Caco-2 (cell line): ENCODE measurements around the gene MAU2. TPM values are rescaled to one million over a fixed set of nuclear protein-coding genes. Genes with fewer than 3 reads are reported as not detected.

Source experiments
- BruUV-seq: library from RNA; stranded (reverse); fragments of 400-500 nt; replicated peaks from 2 replicates; lab custom pipeline; 2021; lab: Mats Ljungman, UMichigan
- CTCF ChIA-PET: fragments of 300-600 bp; sonication (Branson Sonifier 250); formaldehyde crosslinking; loops from one replicate; lab custom pipeline; 2022; ENCODE audit warnings: antibody characterized with exemption; lab: Charles Lee
- POLR2A ChIA-PET: fragments of 300-600 bp; sonication (Branson Sonifier 250); formaldehyde crosslinking; loops from one replicate; lab custom pipeline; 2022; ENCODE audit warnings: antibody characterized with exemption; lab: Charles Lee
- DNase-seq, 2 experiments: peaks; one replicate each; pipeline versions ENCODE4 v3.0.0 to v3.0.0-alpha.2; 2020 to 2022
- H3K27me3 ChIP-seq: replicated peaks from 2 replicates; pipeline ENCODE4 v1.6.0; 2011; ENCODE audit warnings: low read length; ENCODE audit not compliant: control insufficient read depth, insufficient read depth
- H3K36me3 ChIP-seq: 2 replicates; pipeline ENCODE4 v1.5.1; 2011; ENCODE audit warnings: low read length; ENCODE audit not compliant: control insufficient read depth, insufficient read depth
- H3K4me1 ChIP-seq: fragments of 250-450 bp; sonication (Bioruptor Pico); 2 replicates; pipeline ENCODE4 v1.5.1; 2020; ENCODE audit warnings: mild to moderate bottlenecking
- H3K4me3 ChIP-seq: 2 replicates; pipeline ENCODE4 v1.5.1; 2011; ENCODE audit warnings: low read depth, mild to moderate bottlenecking, control low read depth, low read length
- H3K9me3 ChIP-seq: fragments of 250-450 bp; sonication (Bioruptor Pico); 2 replicates; pipeline ENCODE4 v1.5.1; 2020; ENCODE audit warnings: mild to moderate bottlenecking, moderate library complexity
- H3K27ac Mint-ChIP-seq: one replicate; pipeline ENCODE4 v1.8.0; 2022; ENCODE audit warnings: mixed read lengths; ENCODE audit not compliant: unreplicated experiment
- H3K27me3 Mint-ChIP-seq: one replicate; pipeline ENCODE4 v1.8.0; 2022; ENCODE audit warnings: mixed read lengths; ENCODE audit not compliant: insufficient read depth, unreplicated experiment
- H3K36me3 Mint-ChIP-seq: one replicate; pipeline ENCODE4 v1.8.0; 2022; ENCODE audit warnings: mild to moderate bottlenecking, mixed read lengths; ENCODE audit not compliant: insufficient read depth, unreplicated experiment
- H3K4me1 Mint-ChIP-seq: one replicate; pipeline ENCODE4 v1.8.0; 2022; ENCODE audit warnings: low read depth, mixed read lengths; ENCODE audit not compliant: unreplicated experiment
- H3K4me3 Mint-ChIP-seq: one replicate; pipeline ENCODE4 v1.8.0; 2022; ENCODE audit warnings: mild to moderate bottlenecking, moderate library complexity, mixed read lengths; ENCODE audit not compliant: unreplicated experiment
- H3K9me3 Mint-ChIP-seq: one replicate; pipeline ENCODE4 v1.8.0; 2022; ENCODE audit warnings: mixed read lengths; ENCODE audit not compliant: unreplicated experiment
- CTCF ChIP-seq, 2 experiments: fragments of 200-600 bp in 1 of 2; IDR thresholded peaks; 1 replicate in 1 of 2; 2 replicates in 1 of 2; pipeline versions ENCODE4 v1.5.1 to v1.8.0; 2011 to 2022; ENCODE audit warnings: antibody characterized with exemption in 1 of 2, control low read depth in 1 of 2, inconsistent platforms in 1 of 2, low read depth in 1 of 2, low read length in 1 of 2, mild to moderate bottlenecking in 1 of 2, moderate library complexity in 1 of 2; ENCODE audit not compliant: insufficient read depth in 1 of 2, severe bottlenecking in 1 of 2, unreplicated experiment in 1 of 2
- intact Hi-C: fragments of 100-400 bp; cut with micrococcal nuclease; formaldehyde crosslinking; loops from one replicate; pipeline ENCODE4 v1.10.0; 2022; ENCODE audit not compliant: unreplicated experiment
- total RNA-seq: library from RNA; stranded (reverse); gene quantifications from 2 replicates; pipeline ENCODE4 v1.2.3, GENCODE V29; 2022

Gene MAU2
- total RNA-seq, 1 experiment from 2014 or later, result 51.3 TPM

- BruUV-seq, result TSS peak; percentile 12
- ChIA-PET POLR2A (no interaction called here), CTCF (interaction anchor here (1.0 kb wide), 1 partner anchor 19 kb away, joined by 3 read pairs; no protein-coding TSS in a partner anchor)
- intact Hi-C loops, result no loop called here
- H3K9me3 Mint-ChIP-seq, result no peaks in the 10 kb centered on the region
- TF ChIP-seq CTCF (IDR thresholded peaks at IDR 0.05; ENCODE audit: insufficient read depth in 1 of 2, low read depth in 1 of 2, low read length in 1 of 2, severe bottlenecking in 1 of 2, unreplicated experiment in 1 of 2), result no peak
- H3K4me3 Mint-ChIP-seq, result no peak overlapping the region
- H3K27me3 ChIP-seq, result no peaks in the 10 kb centered on the region
- H3K4me1 Mint-ChIP-seq, result peaks cover 5% of the 10 kb centered on the region
- no peak overlapping the region for H3K27ac Mint-ChIP-seq
- no peaks in the 10 kb centered on the region; the same call in 1 of the 2 replicates for H3K4me1 ChIP-seq
- H3K4me3 ChIP-seq, result no peak overlapping the region
- no peak for DNase-seq
- no peaks in the 10 kb centered on the region; the same call in 1 of the 2 replicates for H3K36me3 ChIP-seq
- no peaks in the 10 kb centered on the region for H3K27me3 Mint-ChIP-seq
- H3K9me3 ChIP-seq, result no peaks in the 10 kb centered on the region
- H3K36me3 Mint-ChIP-seq, result peaks cover 40% of the 10 kb centered on the region
These were observed 3.6 kb downstream of the MAU2 start for GRCh38 chr19:19324059-19324770.

- no TSS peak for BruUV-seq
- no peaks in the 10 kb centered on the region for H3K9me3 ChIP-seq
- no peaks in the 10 kb centered on the region for H3K9me3 Mint-ChIP-seq
- intact Hi-C loops, result no loop called here
- no peak overlapping the region for H3K27ac Mint-ChIP-seq
- H3K36me3 Mint-ChIP-seq, result peaks cover 45% of the 10 kb centered on the region
- ChIA-PET CTCF (interaction anchor here (0.7 kb wide), 1 partner anchor 341 kb away, joined by 9 read pairs; no protein-coding TSS in a partner anchor), POLR2A (no interaction called here)
- H3K4me1 ChIP-seq, result no peaks in the 10 kb centered on the region
- H3K4me1 Mint-ChIP-seq, result peaks cover 5% of the 10 kb centered on the region
- no peak overlapping the region for H3K4me3 Mint-ChIP-seq
- TF ChIP-seq CTCF (IDR thresholded peaks at IDR 0.05; ENCODE audit: insufficient read depth in 1 of 2, low read depth in 1 of 2, low read length in 1 of 2, severe bottlenecking in 1 of 2, unreplicated experiment in 1 of 2), result no peak
- no peaks in the 10 kb centered on the region for H3K27me3 Mint-ChIP-seq
- H3K27me3 ChIP-seq, result no peaks in the 10 kb centered on the region
- no peak for DNase-seq
- no peak overlapping the region for H3K4me3 ChIP-seq
- H3K36me3 ChIP-seq, result no peaks in the 10 kb centered on the region; the same call in 1 of the 2 replicates
These were observed 7.0 kb downstream of the MAU2 start for GRCh38 chr19:19327672-19328071.

GRCh38 chr19:19329126-19329525 lies 8.5 kb downstream of the MAU2 start:
- POLR2A ChIA-PET, result no interaction called here
- DNase-seq, result no peak
- no TSS peak for BruUV-seq
- intact Hi-C loops, result no loop called here
- Histone ChIP-seq H3K36me3 (0 out of 2 replicates have a peak, but pooled peaks cover 2% of the 10 kb centered on the region), H3K4me1 (no peaks in the 10 kb centered on the region), H3K4me3 (no peak overlapping the region), H3K27me3 (no peaks in the 10 kb centered on the region), H3K9me3 (no peaks in the 10 kb centered on the region)
- H3K4me3 Mint-ChIP-seq, result no peak overlapping the region
- no peaks in the 10 kb centered on the region for H3K9me3 Mint-ChIP-seq
- H3K36me3 Mint-ChIP-seq, result peaks cover 41% of the 10 kb centered on the region
- peaks cover 5% of the 10 kb centered on the region for H3K4me1 Mint-ChIP-seq
- TF ChIP-seq CTCF (IDR thresholded peaks at IDR 0.05; ENCODE audit: insufficient read depth in 1 of 2, low read depth in 1 of 2, low read length in 1 of 2, severe bottlenecking in 1 of 2, unreplicated experiment in 1 of 2), result no peak
- CTCF ChIA-PET, result no interaction called here
- H3K27ac Mint-ChIP-seq, result no peak overlapping the region
- H3K27me3 Mint-ChIP-seq, result no peaks in the 10 kb centered on the region
